SK-N-SH (cell line): ENCODE measurements around the gene MRPL17.

Experiments
- CTCF ChIP-seq: fragments of 200-600 bp; sonication (generic); IDR thresholded peaks from 2 replicates; pipeline ENCODE4 v1.6.1; 2017; ENCODE audit warnings: antibody characterized with exemption, mild to moderate bottlenecking, moderate library complexity
- MXI1 ChIP-seq: IDR thresholded peaks from 2 replicates; pipeline ENCODE4 v1.6.1; 2012; ENCODE audit warnings: mild to moderate bottlenecking, low read depth, low read length, improper control_type of control experiment
- USF2 ChIP-seq: fragments of 150-350 bp; IDR thresholded peaks from 2 replicates; pipeline ENCODE4 v1.6.1; 2017; ENCODE audit warnings: antibody characterized with exemption, low read length, low read depth, borderline replicate concordance

DNA sequence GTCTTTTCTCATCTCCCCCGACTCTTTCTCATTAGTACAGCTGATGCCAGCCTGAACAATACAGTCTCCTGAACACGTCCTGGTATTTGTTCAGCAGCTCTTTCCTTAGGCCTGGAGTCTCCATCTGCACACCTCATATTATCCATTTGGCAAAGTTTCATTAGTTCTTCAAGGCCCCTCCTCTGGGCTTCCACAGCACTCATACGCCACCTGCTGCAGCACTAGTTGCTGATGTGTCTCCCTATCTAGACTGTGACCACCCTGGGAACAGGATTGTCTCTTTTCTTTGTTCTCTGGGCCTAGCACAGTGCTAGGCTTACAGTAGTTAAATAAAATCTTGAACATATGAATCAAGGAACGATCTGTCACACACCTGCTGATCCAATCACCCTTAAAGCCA, 44.7 kb downstream of the MRPL17 start:
- TF ChIP-seq MXI1 = no peak
- TF ChIP-seq CTCF = no peak
- TF ChIP-seq USF2 = no peak
